Measurements from ENCODE around the gene NCAPH2. TPM values are rescaled to one million over a fixed set of nuclear protein-coding genes. Genes with fewer than 3 reads are reported as not detected.

NCAPH2 gene
- total RNA-seq, 6 donors from 2014 or later: 55.4 to 104 (median 62.2) TPM

- H3K9me3 ChIP-seq: no peaks in the 10 kb centered on the region
- H3K4me1 ChIP-seq: peaks cover 39 to 65% (median 44%) of the 10 kb centered on the region in 4 donors
- peak overlapping the region; percentile 95 to 100 (median 98) for H3K27ac ChIP-seq
- DNase-seq: no peak
- ATAC-seq (ENCODE audit: low FRiP score in 2 of 2): no peak
- H3K4me3 ChIP-seq: peak overlapping the region; percentile 69 to 93 (median 74)
- H3K36me3 ChIP-seq: peaks cover 16 to 37% (median 30%) of the 10 kb centered on the region in 4 donors
- H3K27me3 ChIP-seq: no peaks in the 10 kb centered on the region
- TF ChIP-seq EP300 (IDR thresholded peaks at IDR 0.05) (no peak), CTCF (IDR thresholded peaks at IDR 0.05) (no peak), POLR2AphosphoS5 (IDR thresholded peaks at IDR 0.05) (no peak), POLR2A (IDR thresholded peaks at IDR 0.05) (no peak)
- 0% methylated on average over 12 of the region's 33 CpGs; no CpG with 5 or more reads in 1 of the 2 donors for WGBS, 2 donors
Measured at GRCh38 chr22:50525858-50526107, 17.8 kb downstream of the NCAPH2 start.

GRCh38 chr22:50526108-50526833 lies 18.2 kb downstream of the NCAPH2 start:
- Histone ChIP-seq H3K4me3 (peak overlapping the region; percentile 69 to 93 (median 74)), H3K27me3 (no peaks in the 10 kb centered on the region), H3K4me1 (peaks cover 39 to 70% (median 44%) of the 10 kb centered on the region in 4 donors), H3K9me3 (no peaks in the 10 kb centered on the region), H3K36me3 (peaks cover 16 to 32% (median 28%) of the 10 kb centered on the region in 4 donors), H3K27ac (peak overlapping the region; percentile 95 to 100 (median 98))
- TF ChIP-seq EP300 (IDR thresholded peaks at IDR 0.05) (no peak), CTCF (IDR thresholded peaks at IDR 0.05) (peak; percentile 72 to 94 (median 92)), POLR2A (IDR thresholded peaks at IDR 0.05) (peak in 1 of 4 donors; percentile 25), POLR2AphosphoS5 (IDR thresholded peaks at IDR 0.05) (peak in 1 of 2 donors; percentile 71)
- WGBS, 2 donors: 2 to 8% methylated on average over 2 to 38 of the region's 77 CpGs
- DNase-seq: peak; percentile 84 to 97
- ATAC-seq (ENCODE audit: low FRiP score in 2 of 2): peak; percentile 27 to 56

GRCh38 chr22:50526834-50527801 lies 19.1 kb downstream of the NCAPH2 start:
- peak; percentile 8 to 21 for ATAC-seq (ENCODE audit: low FRiP score in 2 of 2)
- Histone ChIP-seq H3K9me3 (no peaks in the 10 kb centered on the region), H3K4me1 (peaks cover 39 to 78% (median 45%) of the 10 kb centered on the region in 4 donors), H3K27me3 (no peaks in the 10 kb centered on the region), H3K4me3 (peak overlapping the region; percentile 69 to 93 (median 74)), H3K27ac (peak overlapping the region; percentile 95 to 100 (median 98)), H3K36me3 (peaks cover 9 to 23% (median 21%) of the 10 kb centered on the region in 4 donors)
- 44 to 45% methylated on average over 23 to 27 of the region's 29 CpGs for WGBS, 2 donors
- DNase-seq: peak in 1 of 2 donors; percentile 87
- TF ChIP-seq POLR2AphosphoS5 (IDR thresholded peaks at IDR 0.05): peak; percentile 39 to 57
- no peak for TF ChIP-seq CTCF (IDR thresholded peaks at IDR 0.05)
- no peak for TF ChIP-seq EP300 (IDR thresholded peaks at IDR 0.05)
- peak in 1 of 4 donors; percentile 63 for TF ChIP-seq POLR2A (IDR thresholded peaks at IDR 0.05)

GRCh38 chr22:50527921-50528681 lies 20.1 kb downstream of the NCAPH2 start:
- peak overlapping the region; percentile 97 to 100 (median 98) for H3K27ac ChIP-seq

More at GRCh38 chr22:50527921-50528681, 20.1 kb downstream of the NCAPH2 start:
- peaks cover 5 to 13% (median 11%) of the 10 kb centered on the region in 4 donors for H3K36me3 ChIP-seq
- TF ChIP-seq POLR2AphosphoS5 (IDR thresholded peaks at IDR 0.05) (no peak), EP300 (IDR thresholded peaks at IDR 0.05) (no peak), CTCF (IDR thresholded peaks at IDR 0.05) (no peak), POLR2A (IDR thresholded peaks at IDR 0.05) (no peak)
- H3K9me3 ChIP-seq: no peaks in the 10 kb centered on the region
- no peak for DNase-seq
- WGBS, 2 donors: 91 to 95% methylated on average over 17 to 18 of the region's 18 CpGs
- ATAC-seq (ENCODE audit: low FRiP score in 2 of 2): no peak
- peaks cover 46 to 88% (median 55%) of the 10 kb centered on the region in 4 donors for H3K4me1 ChIP-seq
- H3K27me3 ChIP-seq: no peaks in the 10 kb centered on the region
- H3K4me3 ChIP-seq: peak overlapping the region in 3 of 4 donors; percentile 74 to 93 (median 80)
